Neutrophil (primary cell): ENCODE measurements around the gene LRIG3.

Source experiments
- H3K27ac ChIP-seq: fragments of 200-600 bp; sonication (generic); 2 replicates; pipeline ENCODE4 v1.5.1; 2016; ENCODE audit warnings: mild to moderate bottlenecking, moderate library complexity
- H3K27me3 ChIP-seq: fragments of 200-600 bp; sonication (generic); 2 replicates; pipeline ENCODE4 v1.6.0; 2016; ENCODE audit warnings: mild to moderate bottlenecking
- H3K36me3 ChIP-seq: fragments of 200-600 bp; sonication (generic); 2 replicates; pipeline ENCODE4 v1.5.1; 2017
- H3K4me1 ChIP-seq, 2 experiments: fragments of 200-600 bp in 1 of 2; sonication (generic) in 1 of 2; 1 replicate in 1 of 2; 2 replicates in 1 of 2; pipeline versions ENCODE4 v1.5.1 to v1.6.1; 2013 to 2016; ENCODE audit warnings: low read depth in 1 of 2, low read length in 1 of 2, mild to moderate bottlenecking in 1 of 2, moderate library complexity in 1 of 2; ENCODE audit not compliant: control insufficient read depth in 1 of 2, insufficient read depth in 1 of 2
- H3K4me3 ChIP-seq, 2 experiments: fragments of 200-600 bp in 1 of 2; sonication (generic) in 1 of 2; 1 replicate in 1 of 2; 2 replicates in 1 of 2; pipeline ENCODE4 v1.5.1; 2013 to 2016; ENCODE audit warnings: low read depth in 1 of 2, low read length in 1 of 2, mild to moderate bottlenecking in 1 of 2, moderate library complexity in 1 of 2
- H3K9me3 ChIP-seq: fragments of 200-600 bp; sonication (generic); 2 replicates; pipeline ENCODE4 v1.5.1; 2016
- TF ChIP-seq, protein P1 (sequence below): fragments of 200-600 bp; sonication (generic); IDR thresholded peaks from 2 replicates; pipeline ENCODE4 v1.5.1; 2016; ENCODE audit warnings: antibody characterized with exemption

Gene LRIG3

DNA sequence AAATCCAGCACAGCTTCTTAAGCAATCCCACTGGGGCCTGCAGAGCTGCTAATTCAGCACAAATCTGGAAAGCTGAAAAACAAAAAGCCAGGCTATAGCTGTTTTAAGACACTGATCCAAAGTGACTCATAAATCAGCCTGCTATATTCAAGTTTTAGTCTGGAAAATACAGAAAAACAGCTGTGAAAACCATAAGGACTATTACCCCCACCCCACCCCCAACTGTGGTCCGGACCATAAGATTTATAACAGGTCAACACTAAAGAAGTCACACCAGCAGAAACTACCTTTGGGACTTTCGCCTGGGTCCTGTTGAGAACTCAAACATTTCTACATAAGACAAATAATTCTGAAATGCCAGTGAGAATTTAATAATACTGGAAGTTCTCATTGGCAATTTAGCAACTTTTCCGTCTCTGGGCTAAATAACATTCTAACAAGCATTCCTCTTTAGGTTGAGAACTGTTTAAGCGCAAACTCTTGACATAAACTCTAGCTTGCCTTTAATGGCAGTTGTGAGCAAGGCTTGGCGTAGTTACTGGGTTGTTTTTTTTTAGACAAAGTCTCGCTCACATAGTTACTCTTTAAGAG, 3.3 kb downstream of the LRIG3 start:
- H3K4me1 ChIP-seq = no peaks in the 10 kb centered on the region
- H3K4me3 ChIP-seq = no peak overlapping the region
- TF ChIP-seq, protein P1, sequence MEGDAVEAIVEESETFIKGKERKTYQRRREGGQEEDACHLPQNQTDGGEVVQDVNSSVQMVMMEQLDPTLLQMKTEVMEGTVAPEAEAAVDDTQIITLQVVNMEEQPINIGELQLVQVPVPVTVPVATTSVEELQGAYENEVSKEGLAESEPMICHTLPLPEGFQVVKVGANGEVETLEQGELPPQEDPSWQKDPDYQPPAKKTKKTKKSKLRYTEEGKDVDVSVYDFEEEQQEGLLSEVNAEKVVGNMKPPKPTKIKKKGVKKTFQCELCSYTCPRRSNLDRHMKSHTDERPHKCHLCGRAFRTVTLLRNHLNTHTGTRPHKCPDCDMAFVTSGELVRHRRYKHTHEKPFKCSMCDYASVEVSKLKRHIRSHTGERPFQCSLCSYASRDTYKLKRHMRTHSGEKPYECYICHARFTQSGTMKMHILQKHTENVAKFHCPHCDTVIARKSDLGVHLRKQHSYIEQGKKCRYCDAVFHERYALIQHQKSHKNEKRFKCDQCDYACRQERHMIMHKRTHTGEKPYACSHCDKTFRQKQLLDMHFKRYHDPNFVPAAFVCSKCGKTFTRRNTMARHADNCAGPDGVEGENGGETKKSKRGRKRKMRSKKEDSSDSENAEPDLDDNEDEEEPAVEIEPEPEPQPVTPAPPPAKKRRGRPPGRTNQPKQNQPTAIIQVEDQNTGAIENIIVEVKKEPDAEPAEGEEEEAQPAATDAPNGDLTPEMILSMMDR = no peak
- peaks cover 58% of the 10 kb centered on the region for H3K27me3 ChIP-seq
- H3K9me3 ChIP-seq = no peaks in the 10 kb centered on the region
- no peak overlapping the region for H3K27ac ChIP-seq
- no peaks in the 10 kb centered on the region for H3K36me3 ChIP-seq

DNA sequence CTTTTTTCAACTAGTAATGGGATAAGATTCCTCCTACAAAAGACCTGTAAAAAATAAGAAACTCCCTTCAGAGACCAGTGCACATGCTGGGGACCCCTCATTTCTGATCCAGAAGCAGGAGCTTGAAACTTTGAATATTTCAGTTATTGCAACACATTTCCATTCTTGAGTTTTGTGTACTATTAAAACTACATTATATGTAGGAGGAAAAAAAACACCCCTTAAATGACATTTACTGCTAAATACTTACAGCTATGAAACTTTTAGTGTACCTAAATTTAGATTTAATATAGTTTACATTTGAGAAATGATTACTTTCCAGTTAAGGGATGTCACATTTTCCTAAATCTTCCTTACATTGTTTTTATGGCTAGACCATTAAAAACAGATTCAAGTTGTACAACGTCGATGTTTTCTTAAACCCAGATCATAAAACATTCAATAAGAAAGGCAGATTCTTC, 4.1 kb downstream of the LRIG3 start:
- H3K27me3 ChIP-seq = peaks cover 49% of the 10 kb centered on the region
- no peaks in the 10 kb centered on the region for H3K4me1 ChIP-seq
- TF ChIP-seq, protein P1 = no peak
- H3K36me3 ChIP-seq = no peaks in the 10 kb centered on the region
- no peaks in the 10 kb centered on the region for H3K9me3 ChIP-seq
- no peak overlapping the region for H3K27ac ChIP-seq
- no peak overlapping the region for H3K4me3 ChIP-seq

DNA sequence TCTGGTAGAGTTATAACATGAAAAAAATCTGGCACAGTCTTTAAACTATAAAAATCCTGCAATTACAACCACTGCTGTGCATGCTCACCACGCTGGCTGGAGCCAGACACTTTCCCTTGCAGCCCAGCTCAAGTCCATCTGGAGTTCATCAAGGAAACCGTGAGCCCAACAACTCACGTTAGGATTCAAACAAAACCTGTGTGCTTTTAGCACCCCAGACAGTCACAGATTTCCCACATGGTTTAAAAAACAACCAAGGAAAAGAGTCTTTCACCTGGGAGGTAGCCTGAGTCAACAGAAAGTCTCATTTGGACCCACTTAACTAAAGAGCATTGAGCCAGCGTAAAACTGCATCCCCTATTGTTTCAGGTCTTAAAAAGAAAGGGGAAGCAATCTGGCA, 4.7 kb downstream of the LRIG3 start:
- Histone ChIP-seq H3K27me3 (peaks cover 44% of the 10 kb centered on the region), H3K27ac (no peak overlapping the region), H3K36me3 (no peaks in the 10 kb centered on the region), H3K4me1 (no peaks in the 10 kb centered on the region), H3K9me3 (no peaks in the 10 kb centered on the region), H3K4me3 (no peak overlapping the region)
- TF ChIP-seq, protein P1 = no peak

DNA sequence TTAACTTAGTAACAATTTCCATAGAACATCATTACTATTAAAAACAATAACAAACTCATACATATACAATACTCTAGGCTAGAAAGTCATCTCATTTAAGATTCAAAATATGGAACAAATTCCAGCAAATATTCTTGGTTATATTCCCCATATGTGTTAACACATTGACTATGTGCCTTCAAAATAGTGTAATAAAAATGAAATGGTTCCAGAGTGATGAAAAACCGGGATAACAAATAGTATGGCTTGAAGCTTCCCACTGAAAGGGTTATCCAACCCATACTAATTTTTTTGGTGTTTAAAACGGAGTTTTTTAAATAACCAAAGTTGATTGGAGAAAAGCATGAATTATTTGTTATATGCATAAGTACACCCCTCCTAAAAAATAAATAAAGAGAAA, 5.3 kb downstream of the LRIG3 start:
- Histone ChIP-seq H3K4me1 (no peaks in the 10 kb centered on the region), H3K4me3 (no peak overlapping the region), H3K27me3 (peaks cover 38% of the 10 kb centered on the region), H3K36me3 (no peaks in the 10 kb centered on the region), H3K27ac (no peak overlapping the region), H3K9me3 (no peaks in the 10 kb centered on the region)
- TF ChIP-seq, protein P1 = no peak

DNA sequence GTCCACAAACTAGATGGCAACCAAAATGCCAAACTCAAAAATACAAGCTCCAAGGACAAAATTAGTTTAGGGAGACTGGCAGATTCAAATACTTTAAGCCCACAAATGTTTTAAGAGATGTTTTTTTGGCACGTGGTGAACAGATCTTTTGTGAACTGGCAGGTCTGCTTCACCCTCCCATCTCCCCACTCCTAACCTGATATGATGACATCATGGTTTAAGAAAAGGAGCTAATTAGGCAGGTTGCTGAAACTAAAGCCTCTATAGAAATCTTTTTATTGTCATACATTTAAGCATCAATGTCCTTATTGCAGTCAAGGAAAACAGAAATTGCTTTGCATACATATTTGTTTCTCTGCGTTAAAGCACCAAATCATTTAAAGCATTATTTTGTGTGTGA, 5.8 kb downstream of the LRIG3 start:
- Histone ChIP-seq H3K27ac (no peak overlapping the region), H3K36me3 (no peaks in the 10 kb centered on the region), H3K4me3 (no peak overlapping the region), H3K9me3 (no peaks in the 10 kb centered on the region), H3K4me1 (no peaks in the 10 kb centered on the region), H3K27me3 (peaks cover 32% of the 10 kb centered on the region)
- TF ChIP-seq, protein P1 = no peak

DNA sequence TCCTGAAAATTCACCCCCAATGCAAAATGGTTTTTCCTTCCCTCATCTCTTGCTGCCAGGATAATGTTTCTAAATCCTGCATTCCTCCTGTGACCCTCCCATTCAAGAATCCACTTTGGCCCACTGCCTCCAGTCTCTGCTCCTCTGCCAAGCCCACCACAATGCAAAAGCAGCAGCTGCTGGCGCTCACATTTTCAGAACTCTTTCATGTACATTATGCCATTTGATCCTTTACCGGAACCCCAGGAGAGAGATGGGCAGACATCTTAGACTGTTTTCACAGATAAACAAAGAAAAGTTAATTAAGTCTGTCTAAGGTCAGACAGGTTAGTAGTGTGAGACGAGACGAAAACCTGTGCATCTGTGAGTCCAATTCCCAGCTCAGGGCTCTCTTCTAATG, 12.9 kb downstream of the LRIG3 start:
- TF ChIP-seq, protein P1 = no peak
- H3K27me3 ChIP-seq = no peaks in the 10 kb centered on the region
- H3K36me3 ChIP-seq = no peaks in the 10 kb centered on the region
- H3K27ac ChIP-seq = no peak overlapping the region
- no peaks in the 10 kb centered on the region for H3K4me1 ChIP-seq
- no peaks in the 10 kb centered on the region for H3K9me3 ChIP-seq
- H3K4me3 ChIP-seq = no peak overlapping the region
